Measurements from ENCODE around the gene DHTKD1. TPM values are rescaled to one million over a fixed set of nuclear protein-coding genes. Genes with fewer than 3 reads are reported as not detected.

DHTKD1 gene
- total RNA-seq, 1 experiment from 2014 or later, result 8.1 TPM

DNA sequence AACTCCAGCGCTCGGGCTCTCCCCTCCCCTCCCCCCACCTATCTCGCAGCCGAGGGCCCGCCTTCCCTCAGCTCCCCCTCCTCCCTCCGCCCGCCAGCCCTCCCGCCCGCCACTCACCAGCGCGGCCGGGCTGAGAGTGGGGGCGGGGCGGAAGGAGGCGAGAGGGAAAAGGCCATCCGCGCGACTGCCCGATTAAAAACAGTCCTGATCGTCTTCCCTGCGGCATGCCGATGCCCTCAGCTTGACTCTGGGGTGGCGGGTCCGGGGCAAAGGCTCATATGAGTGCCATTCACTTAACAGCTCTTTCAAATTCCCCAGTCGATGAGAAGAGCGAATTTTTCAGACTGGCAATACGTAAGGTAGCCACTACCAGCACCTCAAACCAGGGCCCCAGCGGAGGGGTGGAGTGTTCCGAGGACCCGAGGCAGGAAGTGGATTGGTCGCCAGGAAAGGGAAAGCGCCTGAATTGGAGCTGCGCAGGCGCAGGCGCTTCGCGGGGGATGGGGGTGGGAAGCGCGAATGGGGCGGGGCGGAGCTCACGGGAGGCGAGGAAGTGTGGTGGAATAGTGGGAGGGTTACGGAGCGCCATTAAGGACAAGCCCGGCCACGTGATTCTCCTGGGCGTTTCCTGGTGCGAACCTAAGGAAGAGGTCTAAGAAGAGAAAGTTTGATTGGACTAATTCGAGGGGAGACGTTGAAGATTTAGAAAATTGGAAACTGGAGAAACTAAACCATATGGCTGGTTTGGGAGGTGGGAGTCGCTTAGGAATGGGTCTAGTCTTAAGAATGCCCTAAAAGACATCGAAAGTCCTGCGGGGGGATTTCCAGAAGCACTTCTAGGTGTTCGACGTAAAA is 25.7 kb upstream of the DHTKD1 start, which contains the start of gene UPF2:
Gene UPF2 (minus strand): TSS at position 13 of the 855 bp plus-strand sequence. CDS start 7,386 bp downstream, outside the sequence.
- intact Hi-C loops (cut with micrococcal nuclease), result loop anchor here (1.0 kb wide), 1 partner anchor 24 kb away; no protein-coding TSS in a partner anchor
- TF ChIP-seq, protein P1, sequence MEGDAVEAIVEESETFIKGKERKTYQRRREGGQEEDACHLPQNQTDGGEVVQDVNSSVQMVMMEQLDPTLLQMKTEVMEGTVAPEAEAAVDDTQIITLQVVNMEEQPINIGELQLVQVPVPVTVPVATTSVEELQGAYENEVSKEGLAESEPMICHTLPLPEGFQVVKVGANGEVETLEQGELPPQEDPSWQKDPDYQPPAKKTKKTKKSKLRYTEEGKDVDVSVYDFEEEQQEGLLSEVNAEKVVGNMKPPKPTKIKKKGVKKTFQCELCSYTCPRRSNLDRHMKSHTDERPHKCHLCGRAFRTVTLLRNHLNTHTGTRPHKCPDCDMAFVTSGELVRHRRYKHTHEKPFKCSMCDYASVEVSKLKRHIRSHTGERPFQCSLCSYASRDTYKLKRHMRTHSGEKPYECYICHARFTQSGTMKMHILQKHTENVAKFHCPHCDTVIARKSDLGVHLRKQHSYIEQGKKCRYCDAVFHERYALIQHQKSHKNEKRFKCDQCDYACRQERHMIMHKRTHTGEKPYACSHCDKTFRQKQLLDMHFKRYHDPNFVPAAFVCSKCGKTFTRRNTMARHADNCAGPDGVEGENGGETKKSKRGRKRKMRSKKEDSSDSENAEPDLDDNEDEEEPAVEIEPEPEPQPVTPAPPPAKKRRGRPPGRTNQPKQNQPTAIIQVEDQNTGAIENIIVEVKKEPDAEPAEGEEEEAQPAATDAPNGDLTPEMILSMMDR (conservative IDR thresholded peaks at IDR 0.05; ENCODE audit: low read depth, low read length), result no peak
- no peak for TF ChIP-seq EZH2phosphoT487 (IDR thresholded peaks at IDR 0.05; ENCODE audit: borderline replicate concordance, low read length)
- H3K36me3 ChIP-seq (ENCODE audit: low read depth, low read length), result no peaks in the 10 kb centered on the region
- ChIA-PET CTCF (no interaction called here), POLR2A (ENCODE audit: unreplicated experiment) (no interaction called here)
- no peaks in the 10 kb centered on the region for H4K20me1 ChIP-seq (ENCODE audit: low read length)
- peak within 1 kb of the TSS; percentile 82 for H3K4me2 ChIP-seq (ENCODE audit: low read length)
- peak within 1 kb of the TSS; percentile 95 for H3K27ac ChIP-seq (ENCODE audit: low read length)
- BruUV-seq (replicated peaks), result no TSS peak
- H3K9ac ChIP-seq (ENCODE audit: low read length), result peak within 1 kb of the TSS; percentile 99
- H3K79me2 ChIP-seq (ENCODE audit: low read length), result peaks cover 44% of the 10 kb centered on the region
- no peaks in the 10 kb centered on the region for H3K27me3 ChIP-seq (ENCODE audit: low read length)
- H3K9me2 ChIP-seq (replicated peaks; ENCODE audit: low read length), result no peaks in the 10 kb centered on the region
- H3K9me3 ChIP-seq (ENCODE audit: low read length), result no peaks in the 10 kb centered on the region
- H3K4me1 ChIP-seq (ENCODE audit: insufficient read depth, low read length), result peaks cover 11% of the 10 kb centered on the region
- H3F3A ChIP-seq (ENCODE audit: low read length, unreplicated experiment), result no peaks in the 10 kb centered on the region
- H2AFZ ChIP-seq (ENCODE audit: low read length), result peak within 1 kb of the TSS; percentile 95
- peak within 1 kb of the TSS; percentile 83 for H3K4me3 ChIP-seq (ENCODE audit: low read length)
- DNase-seq (peak; percentile 89), ATAC-seq (peak; percentile 82)

DNA sequence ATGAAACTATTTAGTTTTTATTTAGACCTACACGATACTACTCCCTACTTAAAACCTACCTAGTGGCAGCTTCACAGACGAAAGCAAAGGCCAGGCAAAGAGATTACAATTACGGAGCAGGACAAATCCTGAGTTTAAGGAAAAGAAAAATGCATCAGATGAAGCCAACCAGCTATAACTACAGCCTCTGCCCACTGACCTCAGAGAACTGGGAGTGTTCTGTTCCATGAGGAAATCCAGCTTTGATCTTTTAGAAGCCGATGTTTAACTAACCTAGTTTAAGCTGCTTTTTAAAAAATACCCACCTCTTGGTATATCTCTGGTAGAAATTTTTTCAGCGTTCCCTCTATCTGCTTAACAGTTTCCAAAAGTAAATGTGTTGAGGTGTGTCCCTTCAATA is 23.2 kb upstream of the DHTKD1 start:
- H3K79me2 ChIP-seq (ENCODE audit: low read length), result peaks cover 20% of the 10 kb centered on the region
- TF ChIP-seq EZH2 (IDR thresholded peaks at IDR 0.05; ENCODE audit: low read length, unreplicated experiment) (no peak), EZH2phosphoT487 (IDR thresholded peaks at IDR 0.05; ENCODE audit: borderline replicate concordance, low read length) (no peak)
- TF ChIP-seq, protein P1 (conservative IDR thresholded peaks at IDR 0.05; ENCODE audit: low read depth, low read length), result no peak
- no peak overlapping the region for H3K9ac ChIP-seq (ENCODE audit: low read length)
- ATAC-seq (no peak), DNase-seq (no peak)
- no peak overlapping the region for H3K4me2 ChIP-seq (ENCODE audit: low read length)
- H3K27ac ChIP-seq (ENCODE audit: low read length), result no peak overlapping the region
- no peaks in the 10 kb centered on the region for H3F3A ChIP-seq (ENCODE audit: low read length, unreplicated experiment)
- H3K9me3 ChIP-seq (ENCODE audit: low read length), result no peaks in the 10 kb centered on the region
- H3K4me3 ChIP-seq (ENCODE audit: low read length), result no peak overlapping the region
- H4K20me1 ChIP-seq (ENCODE audit: low read length), result no peaks in the 10 kb centered on the region
- H2AFZ ChIP-seq (ENCODE audit: low read length), result no peak overlapping the region
- CTCF ChIA-PET, result no interaction called here
- intact Hi-C loops (cut with micrococcal nuclease), result no loop called here
- peaks cover 11% of the 10 kb centered on the region for H3K4me1 ChIP-seq (ENCODE audit: insufficient read depth, low read length)
- BruUV-seq (replicated peaks), result no TSS peak
- POLR2A ChIA-PET (ENCODE audit: unreplicated experiment), result no interaction called here
- H3K27me3 ChIP-seq (ENCODE audit: low read length), result no peaks in the 10 kb centered on the region
- no peaks in the 10 kb centered on the region for H3K36me3 ChIP-seq (ENCODE audit: low read depth, low read length)
- no peaks in the 10 kb centered on the region for H3K9me2 ChIP-seq (replicated peaks; ENCODE audit: low read length)

DNA sequence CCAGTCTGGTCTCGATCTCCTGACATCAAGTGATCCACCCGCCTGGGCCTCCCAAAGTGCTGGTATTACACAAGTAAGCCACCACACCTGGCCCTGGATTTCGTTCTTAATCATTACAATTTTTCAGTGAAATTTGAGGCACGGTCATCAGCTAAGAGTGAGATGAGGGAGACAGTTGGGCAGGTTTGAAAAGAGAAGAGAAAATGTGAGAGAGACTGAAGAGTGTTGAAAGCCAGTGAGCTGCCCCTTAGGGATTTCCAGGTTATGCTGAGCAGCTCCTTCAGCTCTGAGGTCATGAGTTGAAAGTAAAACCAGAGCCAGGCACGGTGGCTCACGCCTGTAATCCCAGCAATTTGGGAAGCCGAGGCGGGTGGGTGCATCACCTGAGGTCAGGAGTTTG is 20.2 kb upstream of the DHTKD1 start:
- no peak for DNase-seq
- no TSS peak for BruUV-seq (replicated peaks)
- intact Hi-C loops (cut with micrococcal nuclease), result no loop called here
- no peaks in the 10 kb centered on the region for H3K79me2 ChIP-seq (ENCODE audit: low read length)
- TF ChIP-seq, protein P1 (conservative IDR thresholded peaks at IDR 0.05; ENCODE audit: low read depth, low read length), result no peak
- TF ChIP-seq EZH2phosphoT487 (IDR thresholded peaks at IDR 0.05; ENCODE audit: borderline replicate concordance, low read length) (no peak), EZH2 (IDR thresholded peaks at IDR 0.05; ENCODE audit: low read length, unreplicated experiment) (no peak)
- no peaks in the 10 kb centered on the region for H3K27me3 ChIP-seq (ENCODE audit: low read length)
- no peak overlapping the region for H3K9ac ChIP-seq (ENCODE audit: low read length)
- ChIA-PET CTCF (no interaction called here), POLR2A (ENCODE audit: unreplicated experiment) (no interaction called here)
- no peaks in the 10 kb centered on the region for H3K9me3 ChIP-seq (ENCODE audit: low read length)
- no peak overlapping the region for H3K4me3 ChIP-seq (ENCODE audit: low read length)
- no peak overlapping the region for H2AFZ ChIP-seq (ENCODE audit: low read length)
- no peaks in the 10 kb centered on the region for H3K36me3 ChIP-seq (ENCODE audit: low read depth, low read length)
- H3K27ac ChIP-seq (ENCODE audit: low read length), result no peak overlapping the region
- no peak for ATAC-seq
- no peaks in the 10 kb centered on the region for H4K20me1 ChIP-seq (ENCODE audit: low read length)
- no peaks in the 10 kb centered on the region for H3F3A ChIP-seq (ENCODE audit: low read length, unreplicated experiment)
- H3K4me1 ChIP-seq (ENCODE audit: insufficient read depth, low read length), result peaks cover 3% of the 10 kb centered on the region
- no peaks in the 10 kb centered on the region for H3K9me2 ChIP-seq (replicated peaks; ENCODE audit: low read length)
- H3K4me2 ChIP-seq (ENCODE audit: low read length), result no peak overlapping the region
